K562 (cell line): ENCODE data around the gene FHIT. TPM values are rescaled to one million over a fixed set of nuclear protein-coding genes. Genes with fewer than 3 reads are reported as not detected.

Source experiments
- ATAC-seq: fragments of 200-7000 bp; cut with Tn5 transposase; 3 replicates; pipeline ENCODE4 v1.9.1; 2020; ENCODE audit warnings: moderate library complexity
- BruUV-seq: library from RNA; stranded (reverse); fragments of 400-500 nt; replicated peaks from 2 replicates; lab custom pipeline; 2021; lab: Mats Ljungman, UMichigan
- CTCF ChIA-PET: fragments of 300-600 bp; formaldehyde crosslinking; extraction: SDS; loops from one replicate; lab custom pipeline; 2021; ENCODE audit warnings: low intra/inter-chr PET ratio; lab: Yijun Ruan, JAX
- POLR2A ChIA-PET: fragments of 300-600, 350-650 bp; sonication (Branson Sonifier 250); formaldehyde crosslinking; extraction: SDS; loops from one replicate; lab custom pipeline; 2021; ENCODE audit warnings: antibody characterized with exemption, inconsistent platforms; lab: Yijun Ruan, JAX
- DNase-seq, 4 experiments: peaks; one replicate each; pipeline versions ENCODE4 v3.0.0 to v3.0.0-alpha.2; 2011 to 2018; ENCODE audit warnings: low spot score in 3 of 4, mixed read lengths in 3 of 4; ENCODE audit errors: extremely low read depth in 1 of 4
- FAIRE-seq: peaks from 2 replicates; lab custom pipeline; 2011; peaks lifted over from hg19 to GRCh38; lab: Jason Lieb, UNC
- H2AFZ ChIP-seq: 2 replicates; pipeline ENCODE4 v1.6.0; 2011; ENCODE audit warnings: low read depth, low read length, control low read depth, inconsistent platforms
- H3K27ac ChIP-seq: fragments of 200-600 bp; 3 replicates; pipeline ENCODE4 v1.8.0; 2011; ENCODE audit warnings: low read depth, mild to moderate bottlenecking, control low read depth, inconsistent platforms, low read length, moderate library complexity, mixed read lengths; ENCODE audit errors: extremely low read depth
- H3K27me3 ChIP-seq, 2 experiments: fragments of 300-600 bp in 1 of 2; 2 replicates in 1 of 2; 3 replicates in 1 of 2; pipeline versions ENCODE4 v1.6.0 to v1.8.0; 2011; ENCODE audit warnings: inconsistent platforms in 2 of 2, low read length in 2 of 2, mild to moderate bottlenecking in 1 of 2, mixed read lengths in 1 of 2, moderate library complexity in 1 of 2; ENCODE audit not compliant: control insufficient read depth in 2 of 2, insufficient read depth in 2 of 2
- H3K36me3 ChIP-seq: fragments of 300-600 bp; 3 replicates; pipeline ENCODE4 v1.8.0; 2011; ENCODE audit warnings: mild to moderate bottlenecking, low read length, inconsistent platforms; ENCODE audit not compliant: control insufficient read depth, insufficient read depth
- H3K4me1 ChIP-seq, 2 experiments: fragments of 200-600 bp in 1 of 2; replicated peaks in 1 of 2; 2 replicates in 1 of 2; 3 replicates in 1 of 2; pipeline versions ENCODE4 v1.5.1 to v1.8.0; 2011; ENCODE audit warnings: inconsistent platforms in 2 of 2, low read length in 2 of 2, mild to moderate bottlenecking in 1 of 2, mixed read lengths in 1 of 2, moderate library complexity in 1 of 2; ENCODE audit not compliant: control insufficient read depth in 2 of 2, insufficient read depth in 2 of 2
- H3K4me2 ChIP-seq: 2 replicates; pipeline ENCODE4 v1.6.1; 2011; ENCODE audit warnings: low read length, control low read depth, inconsistent platforms, mixed read lengths; ENCODE audit not compliant: insufficient read depth
- H3K4me3 ChIP-seq: fragments of 200-600 bp; sonication (generic), shearing (Covaris generic); 2 replicates; pipeline ENCODE4 v1.5.1; 2016; ENCODE audit warnings: control low read depth, inconsistent platforms
- H3K79me2 ChIP-seq: fragments of 200-600 bp; 3 replicates; pipeline ENCODE4 v1.8.0; 2011; ENCODE audit warnings: low read length, inconsistent platforms; ENCODE audit not compliant: control insufficient read depth, insufficient read depth
- H3K9ac ChIP-seq, 2 experiments: 2 replicates each; pipeline versions ENCODE4 v1.6.0 to v1.6.1; 2011; ENCODE audit warnings: low read depth in 2 of 2, low read length in 2 of 2, control low read depth in 1 of 2, inconsistent platforms in 1 of 2, mild to moderate bottlenecking in 1 of 2, mixed read lengths in 1 of 2; ENCODE audit not compliant: insufficient read depth in 1 of 2
- H3K9me1 ChIP-seq: one replicate; pipeline ENCODE4 v1.6.0; 2011; ENCODE audit warnings: inconsistent platforms, mild to moderate bottlenecking, low read length, moderate library complexity; ENCODE audit not compliant: control insufficient read depth, insufficient read depth
- H3K9me3 ChIP-seq: replicated peaks from 2 replicates; pipeline ENCODE4 v1.5.1; 2011; ENCODE audit warnings: low read depth, low read length, inconsistent platforms; ENCODE audit not compliant: control insufficient read depth, insufficient read depth
- H4K20me1 ChIP-seq: replicated peaks from 2 replicates; pipeline ENCODE4 v1.6.1; 2011; ENCODE audit warnings: low read length, inconsistent platforms, mixed read lengths; ENCODE audit not compliant: control insufficient read depth, insufficient read depth
- BACH1 ChIP-seq: fragments of 200-800 bp; sonication (Bioruptor generic); IDR thresholded peaks from 2 replicates; pipeline ENCODE4 v1.6.1; 2016; ENCODE audit warnings: missing genetic modification characterization, missing compliant biosample characterization
- ELF2 ChIP-seq: fragments of 250-450 bp; sonication (Bioruptor Pico); IDR thresholded peaks from 2 replicates; pipeline ENCODE4 v1.5.0; 2021; ENCODE audit warnings: mild to moderate bottlenecking
- EP300 ChIP-seq: IDR thresholded peaks from 2 replicates; pipeline ENCODE4 v1.6.1; 2012; ENCODE audit warnings: low read length, improper control_type of control experiment
- ESRRB ChIP-seq: fragments of 250-450 bp; sonication (Bioruptor Pico); IDR thresholded peaks from 2 replicates; pipeline ENCODE4 v1.5.0; 2020; ENCODE audit warnings: mild to moderate bottlenecking, moderate library complexity, borderline replicate concordance
- FOXA1 ChIP-seq: fragments of 450-650 bp; IDR thresholded peaks from 2 replicates; pipeline ENCODE4 v1.6.1; 2016; ENCODE audit warnings: mild to moderate bottlenecking, borderline replicate concordance
- GTF2A2 ChIP-seq: IDR thresholded peaks from 2 replicates; pipeline ENCODE4 v1.6.1; 2016; ENCODE audit warnings: mild to moderate bottlenecking, missing genetic modification characterization, missing compliant biosample characterization
- HDGF ChIP-seq: fragments of 450-650 bp; IDR thresholded peaks from 2 replicates; pipeline ENCODE4 v1.6.1; 2016
- HIVEP1 ChIP-seq: fragments of 250-450 bp; sonication (Bioruptor Pico); IDR thresholded peaks from 2 replicates; pipeline ENCODE4 v1.4.0; 2020; ENCODE audit warnings: mild to moderate bottlenecking
- KLF10 ChIP-seq: fragments of 250-450 bp; sonication (Bioruptor Pico); IDR thresholded peaks from 2 replicates; pipeline ENCODE4 v1.6.1; 2021; ENCODE audit warnings: matching md5 sums
- NCOA2 ChIP-seq, 2 experiments: fragments of 450-650 bp; IDR thresholded peaks; 2 replicates each; pipeline ENCODE4 v1.6.1; 2018; ENCODE audit warnings: mild to moderate bottlenecking in 2 of 2, moderate library complexity in 1 of 2; ENCODE audit not compliant: partially characterized antibody in 2 of 2
- NRF1 ChIP-seq, 2 experiments: fragments of 450-650 bp; IDR thresholded peaks in 1 of 2; conservative IDR thresholded peaks in 1 of 2; 2 replicates each; pipeline ENCODE4 v1.6.1; 2014; ENCODE audit warnings: mild to moderate bottlenecking in 2 of 2
- PHTF2 ChIP-seq: fragments of 250-450 bp; sonication (Bioruptor Pico); IDR thresholded peaks from 2 replicates; pipeline ENCODE4 v1.5.0; 2021; ENCODE audit warnings: mild to moderate bottlenecking
- SAP30 ChIP-seq: fragments of 200-600 bp; sonication (generic); IDR thresholded peaks from 2 replicates; pipeline ENCODE4 v1.6.1; 2012; ENCODE audit warnings: borderline replicate concordance, low read depth, mild to moderate bottlenecking, moderate library complexity, low read length, control low read depth, inconsistent platforms; ENCODE audit not compliant: insufficient read depth, poor library complexity, severe bottlenecking
- SMC3 ChIP-seq: conservative IDR thresholded peaks from 2 replicates; pipeline ENCODE4 v1.6.1; 2011; ENCODE audit warnings: low read depth, low read length, improper control_type of control experiment; ENCODE audit not compliant: insufficient read depth
- SRSF9 ChIP-seq: fragments of 200-400 bp; formaldehyde crosslinking; IDR thresholded peaks from 2 replicates; pipeline ENCODE4 v1.6.1; 2017; ENCODE audit warnings: low read depth, low read length, borderline replicate concordance
- TBL1XR1 ChIP-seq, 2 experiments: IDR thresholded peaks; 2 replicates each; pipeline ENCODE4 v1.6.1; 2012; ENCODE audit warnings: improper control_type of control experiment in 2 of 2, low read length in 2 of 2, mild to moderate bottlenecking in 1 of 2
- ZFPM2 ChIP-seq: fragments of 250-450 bp; sonication (Bioruptor Pico); IDR thresholded peaks from 2 replicates; pipeline ENCODE4 v1.5.1; 2022; ENCODE audit warnings: mild to moderate bottlenecking
- ZNF217 ChIP-seq: sonication (generic); formaldehyde crosslinking; IDR thresholded peaks from 2 replicates; pipeline ENCODE4 v1.8.0; 2022; ENCODE audit warnings: mild to moderate bottlenecking, missing genetic modification reagents
- ZNF76 ChIP-seq: fragments of 250-450 bp; sonication (Bioruptor Pico); IDR thresholded peaks from 2 replicates; pipeline ENCODE4 v1.4.0; 2020; ENCODE audit warnings: mild to moderate bottlenecking, moderate library complexity, borderline replicate concordance
- WGBS: fragments of 100-300 bp; shearing (Covaris generic); methylation state at CpG from one replicate; pipeline ENCODE4 v1.1.6; 2016; ENCODE audit warnings: low coverage, mixed read lengths; ENCODE audit not compliant: insufficient coverage; ENCODE audit errors: missing lambda C conversion rate; 5-methylcytosine and 5-hydroxymethylcytosine counted together
- in situ Hi-C: fragments of 300-500 bp; cut with MboI; formaldehyde crosslinking; loops from 4 replicates; pipeline ENCODE4 v1.15.0; 2018; ENCODE audit warnings: inconsistent platforms, mixed read lengths
- intact Hi-C: fragments of 100-400 bp; cut with micrococcal nuclease; formaldehyde crosslinking; loops from 2 replicates; pipeline ENCODE4 v1.14.2; 2022
- polyA plus RNA-seq, 8 experiments: library from polyadenylated mRNA; depleted of rRNA in 4 of 8; stranded (reverse) in 5 of 8; unstranded in 3 of 8; fragments of >200 nt; fragmentation: Nextera tagmentation in 2 of 8; fragmentation: Illumina TruSeq in 1 of 8; extraction: Ambion mirVana in 2 of 8; extraction: Trizol in 1 of 8; gene quantifications; 2 replicates each; pipeline versions ENCODE4 v1.2.1 to v1.2.3, GENCODE V29; 2011 to 2014; ENCODE audit warnings: inconsistent platforms in 1 of 8, missing spikeins in 1 of 8
- total RNA-seq, 7 experiments: library from RNA; depleted of rRNA in 6 of 7; stranded (reverse); fragments of >200 nt in 6 of 7; fragmentation: Illumina TruSeq in 2 of 7; extraction: Trizol in 2 of 7; gene quantifications; 2 replicates each; pipeline versions ENCODE4 v1.2.1 to v1.2.3, GENCODE V29; 2011 to 2021; ENCODE audit warnings: low replicate concordance in 1 of 7
- TF ChIP-seq, protein P1 (sequence below): fragments of 250-450 bp; sonication (Bioruptor Pico); IDR thresholded peaks from 2 replicates; pipeline ENCODE4 v1.5.0; 2021; ENCODE audit warnings: mild to moderate bottlenecking, moderate library complexity

The FHIT gene
- total and polyA plus RNA-seq, 9 of the 15 experiments (the other 6 are each of a cell fraction or from before 2014, with no cell fraction given) = 1.7 to 9.1 (median 4.3) TPM

DNA sequence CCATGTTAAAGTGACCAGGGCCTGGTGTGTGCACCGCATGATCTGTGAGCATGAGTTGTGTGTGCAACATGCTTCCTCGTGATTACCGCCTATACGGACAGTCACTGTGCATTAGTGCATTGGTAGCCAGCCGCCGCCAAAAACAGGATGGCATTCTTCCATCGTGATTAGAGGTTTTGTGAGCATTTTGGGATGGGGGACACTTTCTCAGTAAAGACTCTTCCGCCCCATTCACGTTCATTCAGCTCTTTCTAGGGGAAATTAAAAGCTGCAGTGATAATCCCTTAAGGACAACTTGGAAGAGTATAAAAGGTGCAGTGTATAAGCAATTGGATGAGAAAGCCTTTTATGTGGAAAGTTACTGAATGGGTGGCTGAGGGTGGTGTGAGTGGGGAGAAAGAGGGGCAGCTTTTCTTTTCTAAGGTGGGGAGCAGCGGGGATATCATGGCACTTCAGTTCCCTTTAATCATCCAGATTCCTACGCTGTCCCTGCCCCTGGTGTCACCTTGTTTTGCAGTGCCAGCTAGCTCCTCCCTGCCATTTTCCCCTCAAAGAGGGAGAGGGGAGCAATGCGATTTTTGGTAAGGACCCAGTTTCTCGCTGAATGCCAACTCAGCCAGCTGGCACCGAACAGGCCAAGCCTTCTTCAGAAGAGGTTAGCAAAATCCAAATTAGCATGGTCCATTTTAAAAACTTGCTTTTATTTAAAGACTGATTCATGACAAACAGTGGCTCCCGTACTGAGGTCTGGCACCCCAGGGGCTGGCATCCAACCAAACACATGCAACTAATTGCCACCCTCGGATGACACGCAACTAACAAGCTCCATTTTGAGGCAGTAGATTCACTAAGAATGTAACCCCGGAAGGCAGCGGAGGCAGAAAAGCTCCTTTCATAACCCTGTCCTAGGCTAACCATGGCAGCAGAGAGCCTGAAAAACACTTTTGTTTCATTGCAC is 447.8 kb downstream of the FHIT start:
- CTCF ChIA-PET = no interaction called here
- POLR2A ChIA-PET = no interaction called here
- Histone ChIP-seq H3K4me3 (no peak overlapping the region), H4K20me1 (no peaks in the 10 kb centered on the region), H3K79me2 (no peaks in the 10 kb centered on the region), H3K4me2 (no peak overlapping the region), H3K27ac (no peak overlapping the region), H3K9me1 (no peaks in the 10 kb centered on the region), H3K4me1 (no peaks in the 10 kb centered on the region), H3K9me3 (no peaks in the 10 kb centered on the region), H2AFZ (no peak overlapping the region), H3K9ac (no peak overlapping the region), H3K27me3 (no peaks in the 10 kb centered on the region), H3K36me3 (no peaks in the 10 kb centered on the region)
- FAIRE-seq (no peak), ATAC-seq (no peak), DNase-seq (no peak)
- intact Hi-C loops = no loop called here
- in situ Hi-C loops = no loop called here
- TF ChIP-seq BACH1 (tag) (no peak), ELF2 (CRISPR knock-in tag) (no peak), FOXA1 (no peak), ZFPM2 (CRISPR knock-in tag) (no peak), PHTF2 (CRISPR knock-in tag) (no peak), NCOA2 (IDR thresholded peaks at IDR 0.05; ENCODE audit: partially characterized antibody in 2 of 2) (no peak), ZNF76 (no peak), ESRRB (no peak), GTF2A2 (tag) (no peak), SAP30 (no peak), KLF10 (no peak), ZNF217 (no peak), HIVEP1 (no peak), NRF1 (conservative IDR thresholded peaks at IDR 0.05 in 1 of 2, IDR thresholded peaks at IDR 0.05 in 1 of 2) (no peak), HDGF (no peak), TBL1XR1 (IDR thresholded peaks at IDR 0.05; ENCODE audit: low read length in 2 of 2) (no peak), SRSF9 (no peak), SMC3 (no peak), EP300 (no peak)
- TF ChIP-seq, protein P1, sequence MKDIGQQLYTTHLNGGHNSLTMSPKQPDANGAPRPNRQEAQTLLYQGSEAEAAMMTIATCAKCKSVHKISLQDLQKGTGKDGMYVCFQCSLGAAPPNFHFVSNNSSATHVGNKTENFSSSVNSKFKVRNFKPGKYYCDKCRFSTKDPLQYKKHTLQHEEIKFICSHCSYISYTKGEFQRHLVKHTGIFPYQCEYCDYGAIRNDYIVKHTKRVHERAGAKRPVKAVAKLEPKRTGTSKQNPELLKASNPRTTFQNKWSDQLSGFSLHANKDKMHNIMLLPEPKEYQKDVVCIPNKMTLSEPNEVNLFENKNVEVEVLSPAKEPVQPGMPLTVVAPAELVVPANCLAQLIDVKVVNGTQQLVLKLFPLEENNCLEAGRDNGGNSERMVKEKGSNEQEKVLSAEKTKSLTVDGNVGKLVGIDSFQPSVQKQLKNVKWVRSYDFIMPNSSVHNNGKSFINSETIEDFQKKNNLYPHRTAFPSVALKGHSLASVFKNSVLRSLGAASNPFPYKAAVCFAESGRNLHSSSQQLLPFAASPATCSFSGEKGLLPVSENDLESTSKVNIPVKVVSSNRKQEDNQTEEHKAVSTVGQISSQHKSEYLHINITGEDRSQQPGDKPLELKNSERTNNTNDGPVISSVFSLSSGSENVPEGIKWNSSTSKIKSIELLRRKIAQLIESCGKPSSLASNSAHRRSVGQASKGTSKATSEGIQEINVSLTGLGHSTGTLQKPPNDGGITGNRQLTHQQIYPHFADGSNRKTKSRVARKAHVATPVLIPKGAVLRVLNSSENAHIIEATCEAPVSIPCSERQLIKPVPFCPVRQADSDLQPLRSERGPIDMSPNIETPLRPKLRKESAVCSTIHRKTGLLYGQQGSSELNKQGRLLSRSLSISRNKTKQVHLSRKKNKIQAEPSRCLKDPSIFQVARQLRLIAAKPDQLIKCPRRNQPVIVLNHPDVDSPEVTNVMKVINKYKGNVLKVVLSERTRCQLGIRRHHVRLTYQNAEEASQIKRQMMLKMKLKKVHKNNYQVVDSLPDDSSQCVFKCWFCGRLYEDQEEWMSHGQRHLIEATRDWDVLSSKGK = no peak
- no TSS peak for BruUV-seq
- 39% methylated on average over 17 of the region's 19 CpGs for WGBS
